Eye (tissue), 1 donor: ENCODE data around the gene CCDC88C.
A peak's percentile ranks its signal among the peaks of the same experiment; 100 is the strongest.

ENCODE experiments used
- DNase-seq: peaks from one replicate; pipeline ENCODE4 v3.0.0-alpha.2; 2015

Gene CCDC88C

GRCh38 chr14:91363776-91364523 is 53.7 kb downstream of the CCDC88C start:
- DNase-seq = peak; percentile 1

GRCh38 chr14:91361233-91361811 is 56.3 kb downstream of the CCDC88C start:
- peak; percentile 57 for DNase-seq

DNA sequence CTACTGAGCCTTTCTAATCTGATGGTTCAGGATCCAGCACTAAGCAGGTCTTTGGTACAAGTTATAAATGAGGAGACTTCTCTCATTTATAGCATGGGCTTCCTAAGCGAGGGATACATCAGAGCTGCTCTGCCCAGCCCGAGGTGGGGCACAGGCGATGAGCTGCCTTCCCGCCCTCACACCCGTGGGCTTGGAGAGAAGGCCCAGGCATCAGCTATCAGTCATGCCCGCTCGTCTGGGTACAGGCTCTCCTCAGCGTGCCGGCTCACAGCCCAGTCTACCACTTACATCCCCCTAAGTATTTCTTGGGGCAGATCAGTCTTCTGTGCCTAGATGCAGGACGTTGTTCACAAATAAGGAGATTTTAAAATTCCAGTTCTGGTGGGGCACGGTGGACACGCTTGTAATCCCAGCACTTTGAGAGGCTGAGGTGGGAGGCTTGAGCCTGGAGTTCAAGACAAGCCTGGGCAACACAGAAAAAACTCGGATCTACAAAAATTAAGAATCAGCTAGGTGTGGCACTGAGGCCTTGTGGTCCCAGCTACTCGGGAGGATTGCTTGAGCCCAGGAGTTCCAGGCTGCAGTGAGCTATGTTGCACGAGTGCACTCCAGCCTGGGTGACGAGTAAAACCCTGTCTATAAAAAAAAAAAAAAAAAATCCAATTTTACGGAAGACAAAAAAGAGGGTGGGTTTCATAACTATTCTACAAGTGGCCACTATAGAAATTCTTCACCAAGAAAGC is 57.0 kb downstream of the CCDC88C start:
- DNase-seq = no peak

- peak; percentile 1 for DNase-seq
Observed at GRCh38 chr14:91358654-91359220, 58.9 kb downstream of the CCDC88C start.

- no peak for DNase-seq
Observed at GRCh38 chr14:91358025-91358319, 59.6 kb downstream of the CCDC88C start.

DNA sequence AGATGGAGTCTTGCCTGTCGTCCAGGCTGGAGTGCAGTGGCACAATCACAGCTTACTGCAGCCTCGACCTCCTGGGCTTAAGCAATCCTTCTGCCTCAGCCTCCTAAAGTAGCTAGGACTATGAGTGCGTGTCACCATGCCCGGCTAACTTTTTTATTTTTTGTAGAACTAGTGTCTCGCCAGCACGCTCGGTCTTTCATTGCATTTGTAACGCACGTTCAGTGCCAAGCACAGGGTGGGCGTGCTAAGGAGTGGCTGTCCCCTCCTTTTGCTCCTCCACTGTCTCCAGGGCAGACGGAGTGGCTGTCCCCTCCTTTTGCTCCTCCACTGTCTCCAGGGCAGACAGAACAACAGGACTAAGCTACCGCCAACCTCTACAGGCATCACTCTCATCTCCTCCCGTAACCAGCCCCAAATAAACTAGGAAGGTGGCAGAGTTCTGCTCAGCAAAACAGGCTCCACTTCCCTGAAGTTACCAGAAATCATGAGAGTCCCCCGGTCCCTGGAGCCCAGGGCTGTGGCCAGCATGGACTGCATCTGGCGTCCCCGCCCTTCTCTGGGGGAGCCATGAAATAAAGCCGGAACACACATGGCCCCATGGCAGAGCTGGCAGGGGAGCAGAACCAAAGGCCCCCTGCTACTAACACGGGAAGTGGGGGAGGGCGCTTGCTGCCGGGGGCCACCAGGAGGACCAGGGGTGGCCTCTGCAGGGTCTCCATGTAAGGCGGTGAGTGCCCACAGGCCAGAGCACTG is 60.2 kb downstream of the CCDC88C start:
- no peak for DNase-seq

DNA sequence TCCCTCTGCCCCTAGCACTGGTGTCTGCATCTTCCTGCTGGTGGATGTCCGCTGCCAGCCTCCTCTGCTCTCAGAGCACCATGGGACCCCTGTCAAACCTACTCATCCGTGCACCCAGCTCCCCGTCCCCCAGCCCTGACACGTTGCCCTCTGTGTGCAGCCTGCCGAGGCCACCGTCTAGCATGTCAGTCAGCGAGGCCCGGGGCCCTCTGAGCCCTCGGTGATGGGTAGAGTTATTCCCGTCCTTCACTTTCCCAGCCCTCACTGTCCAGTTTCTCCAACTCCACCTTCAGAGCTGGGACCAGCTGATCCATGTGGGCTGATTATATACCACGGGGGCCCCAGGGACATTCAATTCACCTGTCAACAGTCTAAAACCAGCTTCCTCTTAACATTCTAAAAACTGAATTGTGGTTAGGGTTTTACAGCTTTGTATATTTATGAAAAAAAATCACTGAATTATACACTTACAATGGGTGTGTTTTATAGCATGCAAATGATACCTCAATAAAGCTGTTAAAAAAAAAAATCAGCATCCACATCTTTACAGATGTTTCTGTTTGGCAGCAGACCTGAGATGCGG is 61.3 kb downstream of the CCDC88C start:
- DNase-seq = peak; percentile 81

DNA sequence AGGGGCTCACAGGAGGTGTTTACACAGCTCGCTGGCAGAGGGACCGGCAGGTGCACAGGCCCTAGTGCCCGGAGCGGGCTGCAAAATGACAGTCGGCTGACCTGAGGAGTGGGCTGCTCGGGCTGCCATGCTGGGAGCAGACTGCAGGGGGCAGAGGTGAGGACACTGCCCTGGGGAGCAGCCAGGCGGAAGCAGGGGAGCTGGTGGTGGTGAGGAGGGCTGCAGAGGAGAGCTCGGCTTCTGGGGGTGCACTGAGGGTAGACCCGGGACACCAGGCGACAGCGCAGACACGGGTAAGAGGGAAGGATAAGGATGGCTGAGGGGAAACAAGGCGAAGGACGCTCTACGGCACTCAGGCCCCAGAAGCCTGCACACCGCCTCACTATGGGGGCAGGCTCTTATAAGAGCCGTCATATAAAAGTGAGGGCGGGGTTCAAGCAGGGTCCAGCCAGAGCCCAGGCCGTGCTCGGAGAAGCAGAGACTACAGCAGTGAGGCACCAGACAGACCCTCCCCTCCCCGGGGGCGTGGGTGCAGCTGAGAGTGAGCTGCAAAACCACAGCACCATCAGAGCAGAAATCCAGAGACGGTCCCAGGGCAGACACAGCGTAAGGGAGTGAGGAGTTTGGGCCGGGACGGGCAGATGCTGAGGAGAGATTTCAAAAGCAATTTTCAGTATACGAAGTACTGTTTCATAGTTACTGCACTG is 62.5 kb downstream of the CCDC88C start:
- peak; percentile 54 for DNase-seq

- DNase-seq = no peak
Observed at GRCh38 chr14:91354221-91354916, 63.3 kb downstream of the CCDC88C start.

DNA sequence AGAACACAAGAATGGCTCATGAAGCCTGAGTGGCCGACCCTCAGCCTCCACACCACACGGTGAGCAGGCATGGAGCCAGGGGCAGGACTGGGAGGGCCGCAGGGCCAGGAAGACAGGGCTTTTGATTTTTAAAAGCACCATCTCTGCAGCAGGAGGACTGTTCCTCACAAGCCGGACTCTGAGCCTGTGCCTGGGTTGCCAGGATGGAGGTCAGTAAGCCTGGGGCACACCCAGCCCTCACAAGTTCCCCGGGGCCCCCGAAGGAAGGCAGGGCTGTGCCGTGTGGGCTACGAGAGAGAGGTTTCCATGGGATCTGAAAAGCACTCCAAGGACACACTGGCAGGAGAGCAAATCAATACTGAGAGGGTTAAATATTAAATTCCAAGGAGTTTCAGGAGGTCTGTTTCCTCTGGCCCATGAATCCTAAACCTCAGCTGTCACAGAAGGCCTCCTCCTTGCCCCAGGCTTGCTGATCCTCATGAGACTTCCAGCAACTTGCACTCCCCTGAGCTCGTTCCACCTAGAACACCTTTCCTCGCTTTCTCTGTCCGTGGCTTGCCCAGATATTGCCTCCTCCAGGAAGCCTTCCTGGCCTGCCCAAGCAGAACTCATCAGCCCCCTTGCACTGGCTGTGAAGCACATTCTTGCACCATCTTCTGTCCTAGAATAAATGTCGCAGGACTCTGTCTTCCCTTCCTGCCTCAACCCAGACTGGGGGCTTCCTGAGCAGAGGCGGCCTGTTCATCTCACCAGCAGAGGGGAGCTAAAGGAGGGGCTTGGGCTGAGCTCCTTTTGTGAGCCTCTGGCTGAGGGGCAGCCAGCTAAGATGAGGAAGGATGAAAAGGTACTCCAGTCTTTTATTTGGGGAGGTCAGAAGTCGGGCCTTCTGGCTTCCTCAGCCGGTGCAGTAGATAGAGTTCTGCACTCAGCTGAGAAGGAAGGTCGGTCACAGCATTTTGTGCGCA is 64.6 kb downstream of the CCDC88C start:
- peak; percentile 17 for DNase-seq

GRCh38 chr14:91352053-91352452 is 65.6 kb downstream of the CCDC88C start:
- DNase-seq = no peak

DNA sequence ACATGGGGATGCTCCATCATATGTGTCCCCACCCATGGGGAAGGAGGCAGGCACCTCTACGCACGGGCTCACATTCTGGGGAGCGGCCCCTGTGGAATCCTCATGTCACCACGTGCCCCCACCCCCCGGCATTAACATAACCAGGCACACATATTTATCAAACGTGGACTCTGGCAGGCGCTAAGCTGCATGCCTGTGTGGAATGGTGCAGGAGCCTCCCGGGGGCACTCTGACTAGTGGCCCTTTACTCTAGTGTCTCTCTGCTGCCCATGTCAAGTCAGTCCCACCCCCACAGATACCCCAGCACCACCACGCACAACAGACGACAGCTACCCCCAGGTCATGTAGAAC is 66.1 kb downstream of the CCDC88C start:
- no peak for DNase-seq

GRCh38 chr14:91350813-91351511 is 66.7 kb downstream of the CCDC88C start:
- no peak for DNase-seq

- DNase-seq = no peak
Observed at GRCh38 chr14:91350483-91350812, 67.2 kb downstream of the CCDC88C start.

DNA sequence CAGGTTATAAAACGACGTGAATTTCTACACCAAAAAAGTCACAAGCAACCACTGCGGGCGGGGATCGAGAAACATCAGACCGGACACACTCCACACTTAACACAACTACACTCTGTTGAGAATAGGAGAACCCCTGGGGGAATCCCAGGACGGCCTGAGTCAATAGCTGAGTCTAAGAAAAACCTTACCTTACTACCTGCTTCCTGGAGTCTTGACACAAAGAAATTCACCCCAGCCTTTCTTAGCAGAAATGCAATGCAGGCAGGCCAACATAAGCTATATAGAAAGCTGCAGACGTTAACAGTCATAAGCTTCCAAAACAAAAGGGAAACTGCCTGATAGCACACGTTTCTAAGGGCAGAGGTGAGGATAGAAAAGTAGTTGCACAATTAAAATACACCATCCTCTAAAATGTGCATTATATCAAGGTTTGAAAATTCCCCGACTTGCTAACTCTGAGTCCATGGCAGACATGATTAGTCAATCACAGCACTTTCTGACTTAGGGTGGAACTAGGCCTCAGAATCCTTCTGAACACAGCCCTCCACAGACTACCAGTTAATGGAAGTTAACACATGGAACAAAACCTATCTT is 68.0 kb downstream of the CCDC88C start:
- no peak for DNase-seq

DNA sequence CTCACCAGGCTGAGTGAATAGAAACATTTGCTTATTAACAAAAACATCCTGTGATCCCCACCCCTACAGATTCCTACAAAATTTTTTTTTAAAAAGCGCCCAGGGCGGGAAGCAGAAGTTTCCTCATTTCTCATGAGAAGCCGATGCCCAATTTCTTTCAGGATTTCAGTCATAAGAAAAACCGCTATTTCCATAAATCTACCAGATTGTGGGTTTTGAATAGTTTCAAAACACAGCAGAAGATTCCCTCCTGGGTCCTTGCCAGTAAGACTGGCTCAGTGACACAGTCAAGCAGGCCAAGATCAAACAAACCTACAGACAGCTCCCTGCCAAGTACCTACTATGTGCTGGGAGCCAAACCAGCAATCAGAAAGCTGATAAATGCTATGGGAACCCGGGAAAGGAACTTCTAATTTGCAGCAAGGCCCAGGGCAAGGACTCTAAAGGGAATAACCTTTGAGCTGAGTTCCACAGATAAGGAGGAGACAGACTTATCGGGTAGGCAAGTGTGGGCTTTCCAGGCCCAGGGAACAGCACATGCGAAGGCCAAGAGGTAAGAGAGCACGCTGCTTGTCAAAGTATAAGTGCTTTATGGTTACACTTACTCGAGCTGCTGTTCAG is 68.7 kb downstream of the CCDC88C start:
- no peak for DNase-seq

- DNase-seq = no peak
Observed at GRCh38 chr14:91346838-91347173, 70.8 kb downstream of the CCDC88C start.

- no peak for DNase-seq
Observed at GRCh38 chr14:91344096-91344495, 73.5 kb downstream of the CCDC88C start.

- DNase-seq = no peak
Observed at GRCh38 chr14:91343051-91343450, 74.6 kb downstream of the CCDC88C start.
